Measurements from ENCODE around the gene CPNE9. TPM values are rescaled to one million over a fixed set of nuclear protein-coding genes. Genes with fewer than 3 reads are reported as not detected.

The CPNE9 gene
- total RNA-seq, 4 donors from 2014 or later = 0.54 to 1.6 (median 1.1) TPM

- intact Hi-C loops (cut with DNase I; ENCODE audit: low total_unique reads) = no loop called here
- WGBS, 2 donors = 96 to 98% methylated on average over 10 of the region's 10 CpGs
- no peak for DNase-seq (ENCODE audit: low spot score in 2 of 2)
- TF ChIP-seq, protein P1, sequence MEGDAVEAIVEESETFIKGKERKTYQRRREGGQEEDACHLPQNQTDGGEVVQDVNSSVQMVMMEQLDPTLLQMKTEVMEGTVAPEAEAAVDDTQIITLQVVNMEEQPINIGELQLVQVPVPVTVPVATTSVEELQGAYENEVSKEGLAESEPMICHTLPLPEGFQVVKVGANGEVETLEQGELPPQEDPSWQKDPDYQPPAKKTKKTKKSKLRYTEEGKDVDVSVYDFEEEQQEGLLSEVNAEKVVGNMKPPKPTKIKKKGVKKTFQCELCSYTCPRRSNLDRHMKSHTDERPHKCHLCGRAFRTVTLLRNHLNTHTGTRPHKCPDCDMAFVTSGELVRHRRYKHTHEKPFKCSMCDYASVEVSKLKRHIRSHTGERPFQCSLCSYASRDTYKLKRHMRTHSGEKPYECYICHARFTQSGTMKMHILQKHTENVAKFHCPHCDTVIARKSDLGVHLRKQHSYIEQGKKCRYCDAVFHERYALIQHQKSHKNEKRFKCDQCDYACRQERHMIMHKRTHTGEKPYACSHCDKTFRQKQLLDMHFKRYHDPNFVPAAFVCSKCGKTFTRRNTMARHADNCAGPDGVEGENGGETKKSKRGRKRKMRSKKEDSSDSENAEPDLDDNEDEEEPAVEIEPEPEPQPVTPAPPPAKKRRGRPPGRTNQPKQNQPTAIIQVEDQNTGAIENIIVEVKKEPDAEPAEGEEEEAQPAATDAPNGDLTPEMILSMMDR (IDR thresholded peaks at IDR 0.05) = no peak
- no peak for TF ChIP-seq POLR2A (IDR thresholded peaks at IDR 0.05)
- H3K4me3 ChIP-seq (ENCODE audit: low read depth, poor library complexity, severe bottlenecking) = no peak overlapping the region
These were observed 57.3 kb downstream of the CPNE9 start for GRCh38 chr3:9760779-9761505.

GRCh38 chr3:9761919-9762318 lies 58.3 kb downstream of the CPNE9 start:
- 91% methylated on average over 5 of the region's 5 CpGs for WGBS, 2 donors
- H3K4me3 ChIP-seq (ENCODE audit: low read depth, poor library complexity, severe bottlenecking) = no peak overlapping the region
- TF ChIP-seq, protein P1 (IDR thresholded peaks at IDR 0.05) = no peak
- no peak for TF ChIP-seq POLR2A (IDR thresholded peaks at IDR 0.05)
- intact Hi-C loops (cut with DNase I; ENCODE audit: low total_unique reads) = no loop called here
- no peak for DNase-seq (ENCODE audit: low spot score in 2 of 2)

DNA sequence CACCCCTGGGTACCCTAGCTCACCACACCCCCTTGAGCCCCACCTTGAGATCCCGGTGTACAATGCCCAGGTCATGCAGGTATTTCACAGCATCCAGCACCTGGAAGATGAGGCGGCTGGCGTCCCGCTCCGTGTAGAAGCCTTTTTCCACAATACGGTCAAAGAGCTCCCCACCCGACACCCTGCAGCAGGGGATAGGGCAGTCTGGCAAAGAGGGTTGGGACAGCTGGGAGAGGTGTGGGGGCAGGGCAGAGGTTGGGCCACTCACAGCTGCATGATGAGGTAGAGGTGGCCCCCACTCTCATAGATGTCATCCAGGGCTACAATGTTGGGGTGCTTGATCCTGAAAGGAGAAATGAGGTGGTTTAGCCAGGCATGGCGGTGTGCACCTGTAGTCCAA lies 59.2 kb downstream of the CPNE9 start:
- intact Hi-C loops (cut with DNase I; ENCODE audit: low total_unique reads) = no loop called here
- no peak for DNase-seq (ENCODE audit: low spot score in 2 of 2)
- 89 to 98% methylated on average over 7 to 8 of the region's 8 CpGs for WGBS, 2 donors
- H3K4me3 ChIP-seq (ENCODE audit: low read depth, poor library complexity, severe bottlenecking) = no peak overlapping the region
- TF ChIP-seq POLR2A (IDR thresholded peaks at IDR 0.05) = no peak
- TF ChIP-seq, protein P1 (IDR thresholded peaks at IDR 0.05) = no peak

DNA sequence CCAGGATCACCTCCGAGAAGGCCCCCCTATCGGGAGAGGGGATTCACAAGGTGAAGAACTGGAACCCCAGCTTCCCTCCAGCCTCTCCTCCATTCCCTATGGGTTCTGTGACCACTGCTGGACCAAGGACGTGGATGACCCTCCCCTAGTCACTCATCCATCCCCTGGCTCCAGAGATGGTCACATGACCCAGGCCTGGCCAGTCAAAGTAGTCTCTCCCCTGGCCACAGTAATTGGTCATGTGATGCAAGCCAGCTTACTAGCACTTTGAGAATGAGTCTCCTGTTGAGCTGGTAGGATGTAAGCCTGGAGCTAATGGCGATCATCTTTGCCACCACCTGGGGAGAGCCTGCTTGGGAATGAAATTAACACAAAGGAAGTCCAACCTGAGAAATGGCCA lies 62.2 kb downstream of the CPNE9 start:
- TF ChIP-seq, protein P1 (IDR thresholded peaks at IDR 0.05) = no peak
- no peak for TF ChIP-seq POLR2A (IDR thresholded peaks at IDR 0.05)
- DNase-seq (ENCODE audit: low spot score in 2 of 2) = no peak
- 91% methylated on average over 4 of the region's 4 CpGs for WGBS, 2 donors
- intact Hi-C loops (cut with DNase I; ENCODE audit: low total_unique reads) = no loop called here
- H3K4me3 ChIP-seq (ENCODE audit: low read depth, poor library complexity, severe bottlenecking) = no peak overlapping the region

GRCh38 chr3:9767418-9767817 lies 63.8 kb downstream of the CPNE9 start:
- 59 to 66% methylated on average over 7 of the region's 7 CpGs for WGBS, 2 donors
- H3K4me3 ChIP-seq (ENCODE audit: low read depth, poor library complexity, severe bottlenecking) = no peak overlapping the region
- no peak for DNase-seq (ENCODE audit: low spot score in 2 of 2)
- intact Hi-C loops (cut with DNase I; ENCODE audit: low total_unique reads) = no loop called here
- no peak for TF ChIP-seq POLR2A (IDR thresholded peaks at IDR 0.05)
- TF ChIP-seq, protein P1 (IDR thresholded peaks at IDR 0.05) = no peak
